ENCODE data around the gene GMPPB. TPM values are rescaled to one million over a fixed set of nuclear protein-coding genes. Genes with fewer than 3 reads are reported as not detected.

Gene GMPPB
- total RNA-seq = 40.6 and 42.2 TPM in 2 replicates

DNA sequence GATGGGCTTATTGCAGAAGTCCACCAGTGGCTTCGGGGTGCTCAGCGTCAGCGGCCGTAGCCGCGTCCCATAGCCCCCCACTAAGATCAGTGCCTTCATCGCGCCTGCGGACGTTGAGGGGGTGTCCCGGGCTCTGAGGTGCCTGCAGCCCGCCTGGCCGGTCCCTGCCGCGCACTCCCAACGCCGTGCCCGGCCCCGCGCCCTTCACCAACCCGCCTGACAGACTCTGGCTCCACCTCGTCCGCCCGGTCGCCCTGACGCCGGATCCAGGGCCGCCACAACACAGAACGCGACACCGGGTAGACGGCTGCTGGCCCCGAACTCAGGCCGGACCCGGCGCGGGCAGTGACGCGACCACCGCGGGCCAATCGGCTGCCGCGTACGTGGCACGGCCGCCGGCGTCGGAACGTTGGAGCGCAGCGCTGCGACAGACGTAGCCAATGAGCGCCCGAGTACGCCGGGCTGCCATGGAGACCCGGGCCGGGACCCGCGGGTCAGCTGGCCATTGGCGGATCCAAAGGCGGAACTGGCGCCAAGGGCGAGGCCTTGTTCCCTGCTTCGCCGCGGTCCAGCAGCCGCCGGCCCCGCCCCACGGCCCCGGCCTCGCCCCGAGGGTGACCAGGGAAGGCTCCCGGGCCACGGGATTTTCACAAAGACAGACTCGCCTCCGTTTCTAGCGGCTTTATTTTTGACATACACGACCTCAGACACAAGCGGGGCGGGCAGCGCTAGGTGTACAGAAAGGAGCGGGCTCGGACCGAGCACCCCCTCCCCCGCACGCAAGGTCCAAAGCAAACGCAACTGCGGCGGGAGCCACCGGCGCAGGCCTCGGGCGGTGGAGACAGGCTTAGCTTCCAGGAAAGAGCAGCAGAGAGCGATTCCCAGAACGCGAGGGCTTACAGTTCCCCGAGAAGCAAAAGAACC is at the start of gene GMPPB:
TSS of gene GMPPB (minus strand) at position 324 of the 924 bp plus-strand sequence. CDS start at position 99, 225 bp downstream.

GRCh38 chr3:49719214-49719884 is 4.4 kb downstream of the GMPPB start, which contains the start of gene AMIGO3:
Gene AMIGO3, minus strand, starts transcription at chr3:49719684. Its CDS starts 219 bp downstream, at chr3:49719465.

GRCh38 chr3:49689046-49689907 is 34.5 kb downstream of the GMPPB start, which contains the start of the genes MST1 and RNF123:
Gene MST1, minus strand, starts transcription at chr3:49689474. Its CDS starts 783 bp downstream, at chr3:49688691.
Gene RNF123, plus strand, starts transcription at chr3:49689557. Its CDS starts 1,609 bp downstream, at chr3:49691166.

DNA sequence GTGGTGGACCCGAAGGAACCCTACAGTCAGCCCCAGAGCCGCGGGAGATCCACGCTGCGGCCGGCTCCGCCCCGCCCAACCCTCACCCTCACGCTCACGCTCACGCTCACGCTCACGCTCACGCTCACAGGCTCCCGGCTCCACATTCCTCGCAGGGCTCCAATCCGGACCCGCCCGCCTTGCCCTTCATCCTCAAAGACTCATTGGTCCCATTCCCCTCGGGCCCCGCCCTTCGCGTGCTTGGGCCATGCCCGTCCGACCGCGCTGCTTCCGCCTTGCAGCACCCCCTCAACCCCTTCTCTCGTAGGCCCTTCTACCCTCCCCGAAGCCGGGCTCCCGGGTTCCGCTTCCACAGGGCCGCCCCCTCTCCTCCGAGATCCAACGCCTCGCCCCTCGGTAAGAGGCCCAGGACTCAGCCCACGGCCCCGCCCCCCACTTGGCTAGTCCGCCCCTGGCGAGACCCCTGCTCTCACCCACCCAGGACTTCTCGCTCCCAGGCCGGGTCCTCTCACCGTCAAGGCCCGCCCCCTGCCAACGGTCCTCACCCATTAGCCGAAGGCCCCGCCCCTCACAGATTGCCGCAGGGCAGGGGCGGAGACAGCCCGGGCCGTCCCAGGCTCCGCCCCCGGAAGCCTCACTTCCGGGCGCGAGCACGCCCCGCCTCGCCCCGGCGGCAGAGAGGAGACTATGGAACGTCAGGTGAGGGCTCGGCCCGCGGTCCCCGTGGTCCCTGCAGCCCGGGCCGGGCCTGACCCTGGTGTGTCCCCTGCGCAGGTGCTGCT is 49.8 kb downstream of the GMPPB start, which contains the start of gene APEH:
TSS of gene APEH (plus strand) at position 637 of the 782 bp plus-strand sequence. CDS start at position 688, 51 bp downstream.

Other genes starting within 250 kb of the GMPPB start
- under 0.01 and 0.14 TPM in 2 replicates for gene BSN, start 169.5 kb downstream of the GMPPB start, total RNA-seq
- 115 and 140 TPM in 2 replicates for gene APEH, start 49.6 kb downstream of the GMPPB start, total RNA-seq
- 4.8 and 7.7 TPM in 2 replicates for gene MST1, start 34.5 kb downstream of the GMPPB start, total RNA-seq
- gene RNF123, start 34.4 kb downstream of the GMPPB start, total RNA-seq = 30.9 and 33.2 TPM in 2 replicates
- 0.30 TPM in 1 of 2 replicates, not detected in the other for gene AMIGO3, start 4.3 kb downstream of the GMPPB start, total RNA-seq
- gene IP6K1, start 62.6 kb upstream of the GMPPB start, total RNA-seq = 22.6 and 39.2 TPM in 2 replicates
- gene CDHR4, start 75.9 kb upstream of the GMPPB start, total RNA-seq = not detected in 2 replicates
- gene INKA1, start 79.3 kb upstream of the GMPPB start, total RNA-seq = 3.4 and 3.9 TPM in 2 replicates
- 52.3 and 53.4 TPM in 2 replicates for gene UBA7, start 90.0 kb upstream of the GMPPB start, total RNA-seq
- 1.5 and 2.4 TPM in 2 replicates for gene TRAIP, start 132.6 kb upstream of the GMPPB start, total RNA-seq
- gene CAMKV, start 146.0 kb upstream of the GMPPB start, total RNA-seq = not detected in 2 replicates
- gene MST1R, start 179.9 kb upstream of the GMPPB start, total RNA-seq = 0.14 and 0.30 TPM in 2 replicates
- gene MON1A, start 205.9 kb upstream of the GMPPB start, total RNA-seq = 11.9 and 16.5 TPM in 2 replicates
- gene RBM6, start 216.2 kb upstream of the GMPPB start, total RNA-seq = 48.7 and 65.1 TPM in 2 replicates

Measured in smooth muscle cell of the umbilical artery (primary cell).